ENCODE measurements around the gene ZNF532.

GRCh38 chr18:58861861-58862301, 2.8 kb upstream of the ZNF532 start:
- no peak for TF ChIP-seq EZH2 (IDR thresholded peaks at IDR 0.05)
- no peak for TF ChIP-seq POLR2AphosphoS5 (IDR thresholded peaks at IDR 0.05; ENCODE audit: borderline replicate concordance, low read depth, low read length)

Measured in SK-N-MC (cell line).